SK-N-MC (cell line): Measurements from ENCODE around the gene ATP5MC3.

Source experiments
- EZH2 ChIP-seq: fragments of 200-600 bp; sonication (generic); IDR thresholded peaks from one replicate; pipeline ENCODE4 v1.6.1; 2017; ENCODE audit warnings: antibody characterized with exemption
- POLR2AphosphoS5 ChIP-seq: IDR thresholded peaks from 2 replicates; pipeline ENCODE4 v1.6.1; 2012; ENCODE audit warnings: mild to moderate bottlenecking, low read depth, low read length, borderline replicate concordance

DNA sequence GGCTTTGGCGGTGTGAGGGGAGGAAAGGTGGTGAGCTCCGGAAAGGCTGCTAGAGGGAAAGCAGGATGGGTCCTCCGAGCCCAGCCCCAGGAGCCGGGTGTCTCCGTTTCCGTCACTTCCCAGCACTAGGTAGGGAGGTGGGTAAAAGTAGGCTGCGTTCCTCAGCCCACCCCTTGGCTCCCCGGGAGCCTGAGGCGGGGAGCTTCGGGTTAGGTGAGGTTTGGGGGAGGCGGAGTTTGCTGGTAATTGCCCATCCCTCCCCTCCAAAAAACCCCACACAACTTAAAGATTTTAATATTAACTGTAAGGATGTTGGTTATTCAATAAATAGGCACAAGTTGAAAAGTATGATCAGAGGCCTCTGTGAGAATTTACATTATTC lies 13.0 kb downstream of the ATP5MC3 start:
- peak; percentile 52 for TF ChIP-seq POLR2AphosphoS5
- no peak for TF ChIP-seq EZH2
